ENCODE data around the gene RASD1. TPM values are rescaled to one million over a fixed set of nuclear protein-coding genes. Genes with fewer than 3 reads are reported as not detected.

The RASD1 gene
- total RNA-seq, 1 experiment from 2014 or later: 59.0 TPM

GRCh38 chr17:17502741-17503565 is 6.8 kb upstream of the RASD1 start:
- ATAC-seq (no peak), DNase-seq (no peak)
- no peak overlapping the region for H3K4me3 ChIP-seq (ENCODE audit: low read length)
- no peak overlapping the region for H3K27ac ChIP-seq (ENCODE audit: low read length)
- H3K4me2 ChIP-seq (ENCODE audit: low read length): no peak overlapping the region
- BruUV-seq (replicated peaks): no TSS peak
- ChIA-PET CTCF (no interaction called here), POLR2A (ENCODE audit: unreplicated experiment) (no interaction called here)
- no peaks in the 10 kb centered on the region for H3K79me2 ChIP-seq (ENCODE audit: low read length)
- no peak overlapping the region for H2AFZ ChIP-seq (ENCODE audit: low read length)
- no peaks in the 10 kb centered on the region for H3K9me2 ChIP-seq (replicated peaks; ENCODE audit: low read length)
- no peaks in the 10 kb centered on the region for H3F3A ChIP-seq (ENCODE audit: low read length, unreplicated experiment)
- no peak overlapping the region for H3K9ac ChIP-seq (ENCODE audit: low read length)
- H3K4me1 ChIP-seq (ENCODE audit: insufficient read depth, low read length): no peaks in the 10 kb centered on the region
- no peaks in the 10 kb centered on the region for H3K9me3 ChIP-seq (ENCODE audit: low read length)
- TF ChIP-seq CTCF (conservative IDR thresholded peaks at IDR 0.05; ENCODE audit: low read depth, low read length) (no peak), EZH2phosphoT487 (IDR thresholded peaks at IDR 0.05; ENCODE audit: borderline replicate concordance, low read length) (no peak), EZH2 (IDR thresholded peaks at IDR 0.05; ENCODE audit: low read length, unreplicated experiment) (no peak)
- intact Hi-C loops (cut with micrococcal nuclease): no loop called here
- no peaks in the 10 kb centered on the region for H4K20me1 ChIP-seq (ENCODE audit: low read length)
- H3K36me3 ChIP-seq (ENCODE audit: low read depth, low read length): no peaks in the 10 kb centered on the region
- no peaks in the 10 kb centered on the region for H3K27me3 ChIP-seq (ENCODE audit: low read length)

GRCh38 chr17:17500999-17501605 is 4.9 kb upstream of the RASD1 start:
- Histone ChIP-seq H2AFZ (ENCODE audit: low read length) (no peak overlapping the region), H3K27me3 (ENCODE audit: low read length) (no peaks in the 10 kb centered on the region), H3F3A (ENCODE audit: low read length, unreplicated experiment) (no peaks in the 10 kb centered on the region), H3K27ac (ENCODE audit: low read length) (no peak overlapping the region), H3K36me3 (ENCODE audit: low read depth, low read length) (no peaks in the 10 kb centered on the region), H3K4me1 (ENCODE audit: insufficient read depth, low read length) (no peaks in the 10 kb centered on the region; the same call in 1 of the 2 replicates), H4K20me1 (ENCODE audit: low read length) (no peaks in the 10 kb centered on the region), H3K4me2 (ENCODE audit: low read length) (no peak overlapping the region), H3K79me2 (ENCODE audit: low read length) (no peaks in the 10 kb centered on the region), H3K4me3 (ENCODE audit: low read length) (no peak overlapping the region), H3K9me3 (ENCODE audit: low read length) (no peaks in the 10 kb centered on the region), H3K9me2 (replicated peaks; ENCODE audit: low read length) (no peaks in the 10 kb centered on the region), H3K9ac (ENCODE audit: low read length) (no peak overlapping the region)
- DNase-seq (no peak), ATAC-seq (no peak)
- TF ChIP-seq EZH2 (IDR thresholded peaks at IDR 0.05; ENCODE audit: low read length, unreplicated experiment) (no peak), CTCF (conservative IDR thresholded peaks at IDR 0.05; ENCODE audit: low read depth, low read length) (no peak; the same call in 1 of the 2 replicates), EZH2phosphoT487 (IDR thresholded peaks at IDR 0.05; ENCODE audit: borderline replicate concordance, low read length) (no peak)
- POLR2A ChIA-PET (ENCODE audit: unreplicated experiment): no interaction called here
- CTCF ChIA-PET: no interaction called here
- no TSS peak for BruUV-seq (replicated peaks)
- intact Hi-C loops (cut with micrococcal nuclease): no loop called here
